Activated CD4-positive, alpha-beta T cell treated with anti-CD3 and anti-CD28 coated beads, Interleukin-2, amount 50 U/mL, for 1 hour (primary cell): ENCODE measurements around the gene CCDC124.
"Not testable (repeated sequence)": the region's sequence is repeated elsewhere in the genome, so short reads cannot be mapped to it uniquely, and the experiment has no call there.

Source experiments
- DNase-seq: peaks from one replicate; pipeline ENCODE4 v3.0.0-alpha.2; 2020

The CCDC124 gene, protein sequence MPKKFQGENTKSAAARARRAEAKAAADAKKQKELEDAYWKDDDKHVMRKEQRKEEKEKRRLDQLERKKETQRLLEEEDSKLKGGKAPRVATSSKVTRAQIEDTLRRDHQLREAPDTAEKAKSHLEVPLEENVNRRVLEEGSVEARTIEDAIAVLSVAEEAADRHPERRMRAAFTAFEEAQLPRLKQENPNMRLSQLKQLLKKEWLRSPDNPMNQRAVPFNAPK

DNA sequence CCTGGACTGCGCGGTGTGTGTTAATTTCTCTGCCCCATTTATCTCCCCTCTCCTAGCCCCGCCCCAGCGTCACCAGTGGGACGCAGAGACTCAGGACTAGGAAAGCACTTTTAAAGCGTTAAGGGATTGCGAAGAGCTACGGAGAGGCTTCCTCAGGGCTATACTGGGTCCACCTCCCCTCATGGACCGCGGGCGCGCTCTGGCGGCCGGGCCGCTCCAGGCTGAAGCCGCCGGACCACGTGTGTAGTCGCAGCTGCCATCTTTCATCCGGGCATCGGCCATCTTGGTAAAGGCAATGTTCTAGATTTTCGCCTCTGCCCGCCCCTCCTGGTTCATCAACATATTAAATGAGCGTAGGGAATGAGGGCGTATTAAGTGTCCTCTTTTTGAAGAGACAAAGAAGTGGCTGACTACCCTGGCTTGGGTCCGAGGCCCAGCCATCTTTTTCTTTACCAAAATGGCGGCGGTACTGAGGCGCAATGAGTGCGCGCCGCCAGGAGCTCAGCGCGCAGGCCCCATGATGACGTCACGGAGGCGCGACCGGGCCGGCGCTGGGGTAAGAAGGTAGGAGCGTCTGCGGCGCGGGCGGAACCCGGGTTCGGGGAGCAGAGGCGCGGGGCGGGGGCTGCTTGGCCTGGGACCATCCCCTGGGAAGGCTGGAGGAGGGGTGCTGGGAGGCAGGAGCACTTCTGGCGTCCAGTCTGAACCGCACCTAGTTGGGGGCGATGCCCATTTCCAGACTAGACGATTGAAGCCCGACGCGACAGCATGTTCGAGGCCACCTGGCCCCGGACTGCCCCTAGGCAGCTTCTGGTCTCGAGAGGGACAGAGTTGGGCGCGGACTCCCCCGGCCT lies at the start of gene CCDC124:
TSS of gene CCDC124 (plus strand) at position 531 of the 854 bp plus-strand sequence. CDS start 3,406 bp downstream, outside the sequence.
- peak; percentile 91 for DNase-seq

DNA sequence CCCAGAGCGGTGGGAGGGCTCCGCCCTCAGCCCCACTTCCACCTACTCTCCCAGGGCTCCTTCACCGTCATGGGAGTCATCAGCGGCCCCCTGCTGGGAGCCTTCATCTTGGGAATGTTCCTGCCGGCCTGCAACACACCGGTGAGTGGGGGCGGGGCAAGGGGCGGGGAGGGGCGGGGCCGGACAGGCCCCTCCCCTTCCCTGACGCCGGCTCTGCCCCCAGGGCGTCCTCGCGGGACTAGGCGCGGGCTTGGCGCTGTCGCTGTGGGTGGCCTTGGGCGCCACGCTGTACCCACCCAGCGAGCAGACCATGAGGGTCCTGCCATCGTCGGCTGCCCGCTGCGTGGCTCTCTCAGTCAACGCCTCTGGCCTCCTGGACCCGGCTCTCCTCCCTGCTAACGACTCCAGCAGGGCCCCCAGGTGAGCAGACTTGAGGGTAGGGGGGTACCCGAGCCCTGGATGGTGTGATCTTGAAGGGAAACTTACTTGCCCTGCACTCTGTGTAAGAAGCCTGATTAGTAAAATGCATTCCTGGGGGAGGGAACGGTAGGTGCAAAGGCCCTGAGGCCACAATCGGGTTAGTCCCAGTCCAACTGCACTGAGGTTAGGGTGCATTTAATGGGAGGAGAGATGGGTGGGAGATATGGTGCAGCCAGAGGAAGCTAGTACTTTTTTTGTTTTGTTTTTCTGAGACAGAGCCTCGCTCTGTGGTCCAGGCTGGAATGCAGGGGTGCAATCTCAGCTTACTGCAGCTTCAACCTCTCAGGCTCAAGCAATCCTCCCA lies 49.0 kb upstream of the CCDC124 start:
- no peak for DNase-seq

DNA sequence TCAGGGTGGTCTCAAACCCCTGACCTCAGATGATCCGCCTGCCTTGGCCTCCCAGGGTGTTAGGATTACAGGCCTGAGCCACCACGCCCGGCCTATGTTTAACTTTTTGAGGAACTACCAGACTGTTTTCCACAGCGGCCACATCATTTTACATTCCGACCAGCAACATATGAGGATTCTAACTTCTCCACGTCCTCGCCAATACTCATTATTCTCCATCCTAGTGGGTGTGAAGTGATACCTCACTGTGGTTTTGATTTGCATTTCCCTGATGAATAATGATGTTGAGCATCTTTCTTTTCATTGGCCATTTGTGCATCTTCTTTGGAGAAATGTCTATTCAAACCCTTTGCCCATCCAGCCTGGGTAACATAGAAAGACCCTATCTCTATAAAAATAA lies 46.3 kb upstream of the CCDC124 start:
- DNase-seq = no peak

DNA sequence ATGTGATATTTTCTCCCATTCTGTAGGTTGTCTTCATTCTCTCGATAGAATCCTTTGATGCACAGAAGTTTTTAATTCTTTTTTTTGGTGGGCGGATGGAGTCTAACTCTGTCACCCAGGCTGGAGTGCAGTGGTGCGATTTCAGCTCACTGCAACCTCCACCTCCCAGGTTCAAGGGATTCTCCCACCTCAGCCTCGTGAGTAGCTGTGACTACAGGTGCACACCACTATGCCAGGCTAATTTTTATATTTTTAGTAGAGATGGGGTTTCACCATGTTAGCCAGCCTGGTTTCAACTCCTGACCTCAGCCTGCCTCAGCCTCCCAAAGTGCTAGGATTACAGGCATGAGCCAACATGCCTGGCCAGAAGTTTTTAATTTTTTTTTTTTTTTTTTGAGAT lies 45.6 kb upstream of the CCDC124 start:
- not testable (repeated sequence) for DNase-seq

DNA sequence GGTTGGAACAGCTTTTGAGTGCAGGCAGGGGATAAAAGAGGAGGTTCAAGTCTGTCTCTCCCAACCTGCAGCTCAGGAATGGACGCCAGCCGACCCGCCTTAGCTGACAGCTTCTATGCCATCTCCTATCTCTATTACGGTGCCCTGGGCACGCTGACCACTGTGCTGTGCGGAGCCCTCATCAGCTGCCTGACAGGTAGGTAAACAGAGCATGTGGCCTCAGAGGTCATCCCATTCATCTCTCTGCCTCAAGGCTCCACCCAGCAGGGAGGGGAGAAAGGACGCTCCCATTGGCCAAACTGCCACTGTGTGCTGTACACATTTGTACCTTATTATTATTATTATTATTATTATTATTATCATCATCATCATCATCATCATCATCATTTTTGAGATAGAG lies 44.6 kb upstream of the CCDC124 start:
- DNase-seq = no peak

DNA sequence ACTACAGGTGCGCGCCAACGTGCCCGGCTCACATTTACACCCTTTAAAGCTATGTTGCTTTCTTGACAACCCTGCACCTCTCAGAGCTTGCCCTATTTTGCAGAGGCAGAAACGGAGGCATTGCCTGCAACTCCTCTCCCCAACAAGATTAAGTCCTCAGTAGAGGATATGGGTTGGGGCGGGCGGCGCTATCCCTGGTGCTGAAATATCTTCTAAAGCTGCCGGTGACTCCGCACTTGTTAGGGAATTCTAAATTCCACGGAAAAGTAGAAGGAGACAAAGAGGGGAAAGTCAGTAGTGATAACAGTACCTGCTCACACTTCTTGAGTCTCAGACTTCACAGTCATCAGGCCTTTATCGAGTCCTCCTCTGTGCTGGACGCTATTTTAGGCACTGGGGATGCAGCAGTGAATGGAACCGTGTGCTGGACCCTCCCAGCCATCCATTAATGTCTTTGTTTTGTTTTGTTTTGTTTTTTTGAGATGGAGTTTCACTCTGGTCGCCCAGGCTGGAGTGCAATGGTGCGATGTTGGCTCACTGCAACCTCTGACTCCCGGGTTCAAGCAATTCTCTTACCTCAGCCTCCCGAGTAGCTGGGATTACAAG lies 43.1 kb upstream of the CCDC124 start:
- no peak for DNase-seq

DNA sequence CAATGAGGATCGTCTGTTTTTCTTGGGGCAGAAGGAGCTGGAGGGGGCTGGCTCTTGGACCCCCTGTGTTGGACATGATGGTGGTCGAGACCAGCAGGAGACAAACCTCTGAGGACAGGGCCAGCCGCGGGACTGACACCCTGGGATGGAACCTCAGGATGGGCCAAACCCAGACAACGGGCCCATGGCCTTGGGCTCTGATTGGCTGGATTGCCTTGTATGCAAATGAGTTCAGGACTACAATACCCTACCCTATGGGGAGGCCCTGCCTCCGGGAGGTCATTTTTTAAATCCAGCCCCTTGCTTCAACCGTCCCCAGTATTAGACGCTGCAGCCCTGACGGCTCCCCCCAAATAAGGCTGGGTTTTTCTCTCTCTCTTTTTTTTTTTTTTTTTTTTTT lies 39.0 kb upstream of the CCDC124 start:
- no peak for DNase-seq

DNA sequence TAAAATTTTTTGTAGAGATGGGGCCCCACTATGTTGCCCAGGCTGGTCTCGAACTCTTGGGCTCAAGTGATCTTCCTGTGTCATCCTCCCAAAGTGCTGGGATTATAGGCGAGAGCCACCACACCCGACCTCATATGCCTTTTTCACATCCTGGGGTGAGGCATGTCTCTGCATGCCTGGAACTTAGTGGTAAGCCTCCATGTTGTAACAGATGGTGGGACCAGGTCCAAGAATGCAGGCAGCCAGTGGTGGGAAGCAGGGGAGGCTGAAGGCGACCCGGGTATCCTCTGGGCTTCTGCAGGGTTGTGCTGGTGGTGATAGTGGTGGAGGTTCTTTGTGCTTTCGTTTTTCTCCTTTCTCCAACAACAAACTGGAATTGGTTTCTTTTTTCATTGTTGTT lies 30.1 kb upstream of the CCDC124 start:
- no peak for DNase-seq

DNA sequence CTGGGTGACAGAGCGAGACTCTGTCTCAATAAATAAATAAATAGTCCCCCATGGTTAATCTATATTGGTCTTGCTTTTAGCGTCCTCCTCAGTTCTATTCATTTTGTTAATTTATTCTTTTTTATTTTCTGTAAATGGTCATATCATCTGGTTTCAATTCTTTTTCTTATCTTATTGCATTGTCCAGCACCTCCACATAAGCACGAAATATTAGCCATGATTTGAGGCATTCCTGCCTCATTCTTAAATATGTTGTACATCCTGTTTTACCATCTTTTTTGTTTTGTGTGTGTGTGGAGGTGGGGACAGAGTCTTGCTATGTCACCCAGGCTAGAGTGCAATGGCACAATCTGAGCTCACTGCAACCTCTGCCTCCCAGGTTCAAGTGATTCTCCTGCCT lies 24.6 kb upstream of the CCDC124 start:
- DNase-seq = no peak

DNA sequence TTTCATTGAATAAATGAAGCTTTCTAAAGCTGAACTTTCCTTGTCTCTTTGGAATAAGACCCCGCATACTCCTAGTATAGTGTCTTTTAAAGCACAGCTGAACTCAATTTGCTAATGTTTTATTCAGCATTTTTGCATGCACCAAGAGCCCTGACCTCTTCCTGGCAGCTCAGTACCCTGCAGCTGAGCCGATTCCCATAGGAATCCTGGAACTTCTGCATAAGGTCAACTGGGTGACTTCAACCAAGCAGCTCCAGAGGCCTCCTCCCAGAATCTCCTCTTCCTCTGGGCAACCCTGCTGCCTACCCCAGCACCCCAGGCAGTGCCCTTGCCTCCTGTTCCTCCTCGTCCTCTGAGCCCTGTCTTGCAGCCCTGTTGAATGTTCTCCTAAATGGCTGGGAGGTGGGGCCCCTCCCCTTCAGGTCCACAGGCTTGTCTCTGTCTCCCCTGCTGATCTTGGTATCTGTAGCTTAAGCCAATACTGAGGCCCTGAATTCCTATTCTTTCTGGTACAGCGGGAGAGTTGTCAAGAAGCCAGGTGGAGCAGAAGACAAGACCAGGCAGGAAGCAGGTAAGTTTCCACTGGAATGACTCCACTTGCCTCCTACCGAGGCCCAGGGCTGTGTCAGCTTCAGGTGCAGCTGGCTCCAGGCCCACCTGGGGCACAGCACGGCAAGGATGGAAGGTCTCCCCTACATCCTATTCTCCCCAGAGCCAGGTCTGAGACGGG lies 23.6 kb upstream of the CCDC124 start:
- DNase-seq = no peak

DNA sequence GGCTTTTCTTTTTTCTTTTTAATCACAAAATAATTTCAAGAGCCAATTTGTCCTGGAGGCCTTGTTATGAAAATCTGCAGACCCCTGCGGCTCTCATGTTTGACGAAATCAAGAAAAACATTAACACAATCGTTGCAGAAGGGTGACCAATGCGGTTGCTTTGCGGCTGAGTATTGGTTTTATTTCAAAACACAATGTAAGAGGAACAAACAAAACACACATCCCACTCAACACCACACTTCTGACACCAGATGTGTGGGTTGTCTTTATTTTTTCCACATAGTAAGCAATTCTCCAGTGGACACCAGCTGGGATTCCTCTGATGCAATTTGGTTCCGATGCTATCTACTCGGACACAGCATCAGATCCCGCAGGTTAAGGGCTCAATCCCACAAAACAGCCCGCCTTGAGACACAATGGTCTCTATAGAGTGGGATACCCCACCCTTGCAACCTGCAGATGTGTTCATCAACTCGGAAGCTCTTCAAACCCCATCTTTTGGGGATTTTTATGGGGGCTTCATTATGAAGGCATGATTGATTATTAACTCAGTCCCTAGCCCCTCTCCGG lies 21.9 kb upstream of the CCDC124 start:
- DNase-seq = no peak

DNA sequence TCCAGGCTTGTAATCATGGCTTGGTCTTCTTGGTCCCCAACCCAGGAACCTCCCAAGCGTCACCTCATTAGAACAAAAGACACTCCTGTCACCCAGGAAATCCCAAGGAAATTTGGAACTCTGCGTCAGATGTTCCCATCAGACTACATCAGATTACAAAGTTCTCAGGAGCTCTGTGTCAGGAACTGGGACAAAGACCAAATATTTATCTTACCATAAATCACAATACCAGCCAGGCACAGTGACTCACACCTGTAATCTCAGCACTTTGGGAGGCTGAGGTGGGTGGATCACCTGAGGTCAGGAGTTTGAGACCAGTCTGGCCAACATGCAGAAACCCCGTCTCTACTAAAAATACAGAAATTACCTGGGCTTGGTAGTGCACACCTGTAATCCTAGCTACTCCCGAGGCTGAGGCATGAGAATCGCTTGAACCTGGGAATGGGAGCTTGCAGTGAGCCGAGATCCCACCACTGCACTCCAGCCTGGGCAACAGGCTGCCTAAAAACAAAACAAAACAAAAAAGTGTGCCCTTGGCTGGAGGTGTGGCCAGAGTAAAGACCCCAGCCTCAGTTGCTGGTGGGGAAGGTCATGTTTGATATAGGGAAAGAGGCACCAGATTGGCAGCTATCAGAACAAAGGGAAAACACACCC lies 16.7 kb upstream of the CCDC124 start:
- no peak for DNase-seq

DNA sequence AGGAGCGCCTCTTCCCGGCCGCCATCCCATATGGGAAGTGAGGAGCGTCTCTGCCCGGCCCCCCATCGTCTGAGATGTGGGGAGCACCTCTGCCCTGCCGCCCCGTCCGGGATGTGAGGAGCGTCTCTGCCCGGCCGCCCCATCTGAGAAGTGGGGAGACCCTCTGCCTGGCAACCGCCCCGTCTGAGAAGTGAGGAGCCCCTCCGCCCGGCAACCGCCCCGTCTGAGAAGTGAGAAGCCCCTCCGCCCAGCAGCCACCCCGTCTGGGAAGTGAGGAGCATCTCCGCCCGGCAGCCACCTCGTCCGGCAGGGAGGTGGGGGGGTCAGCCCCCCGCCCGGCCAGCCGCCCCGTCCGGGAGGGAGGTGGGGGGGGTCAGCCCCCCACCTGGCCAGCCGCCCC lies 14.7 kb upstream of the CCDC124 start:
- not testable (repeated sequence) for DNase-seq

DNA sequence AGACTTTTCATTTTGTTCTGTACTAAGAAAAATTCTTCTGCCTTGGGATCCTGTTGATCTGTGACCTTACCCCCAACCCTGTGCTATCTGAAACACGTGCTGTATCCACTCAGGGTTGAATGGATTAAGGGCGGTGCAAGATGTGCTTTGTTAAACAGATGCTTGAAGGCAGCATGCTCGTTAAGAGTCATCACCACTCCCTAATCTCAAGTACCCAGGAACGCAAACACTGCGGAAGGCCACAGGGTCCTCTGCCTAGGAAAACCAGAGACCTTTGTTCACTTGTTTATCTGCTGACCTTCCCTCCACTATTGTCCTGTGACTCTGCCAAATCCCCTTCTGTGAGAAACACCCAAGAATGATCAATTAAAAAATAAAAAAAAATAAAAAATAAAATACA lies 13.7 kb upstream of the CCDC124 start:
- DNase-seq = not testable (repeated sequence)

DNA sequence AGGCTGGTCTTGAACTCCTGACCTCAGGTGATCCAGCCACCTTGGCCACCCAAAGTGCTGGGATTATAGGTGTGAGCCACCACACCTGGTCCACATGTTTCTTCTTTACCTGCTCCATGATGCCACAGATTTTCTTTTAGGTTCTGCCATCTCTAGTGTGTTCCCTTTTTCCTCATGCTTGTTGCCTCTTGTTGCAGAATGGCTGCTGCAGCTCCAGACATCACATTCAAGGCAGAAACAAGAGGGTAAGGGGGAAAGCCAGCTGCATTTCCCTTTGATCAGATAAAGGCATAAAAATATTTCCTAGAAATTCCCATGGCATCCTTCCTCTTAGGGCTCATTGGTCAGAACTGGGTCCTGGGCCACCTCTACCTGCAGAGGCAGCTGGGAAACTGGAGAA lies 12.3 kb upstream of the CCDC124 start:
- DNase-seq = no peak

DNA sequence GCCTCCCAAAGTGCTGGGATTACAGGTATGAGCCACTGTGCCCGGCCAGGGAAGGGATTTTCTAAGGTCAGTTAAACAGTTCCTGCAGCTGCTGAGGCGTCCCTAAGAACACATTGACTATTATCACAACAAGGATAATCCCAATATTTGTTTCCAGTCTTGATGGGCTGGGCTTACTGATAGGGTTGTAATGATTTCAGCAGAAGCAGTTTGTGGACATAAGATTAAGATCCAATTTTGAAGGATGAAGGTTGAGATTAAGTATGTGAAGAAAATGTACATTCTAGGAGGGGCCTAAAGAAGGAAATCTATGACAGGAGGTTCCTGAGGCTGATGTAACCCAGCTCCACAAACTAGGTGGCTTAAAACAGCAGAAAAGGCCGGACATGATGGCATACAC lies 10.7 kb upstream of the CCDC124 start:
- DNase-seq = no peak

DNA sequence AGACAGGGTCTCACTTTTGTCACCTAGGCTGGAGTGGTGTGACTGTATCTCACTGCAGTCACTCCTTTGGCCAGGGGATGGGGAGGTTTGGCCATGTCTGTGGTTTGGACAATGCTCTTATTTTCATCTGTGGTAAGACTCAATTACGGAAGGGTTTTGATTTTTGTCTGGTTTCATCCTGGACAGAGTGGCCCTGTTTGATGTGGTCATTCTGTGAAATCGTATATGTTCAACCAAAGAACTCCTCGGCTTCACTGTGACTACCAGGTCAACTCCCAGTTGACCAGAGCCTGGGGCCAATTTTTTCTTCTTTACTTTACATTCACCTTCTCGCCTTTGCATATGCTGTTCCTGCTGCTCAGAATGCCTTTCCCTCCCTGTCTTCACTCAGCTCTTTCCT lies 6.8 kb upstream of the CCDC124 start:
- no peak for DNase-seq

DNA sequence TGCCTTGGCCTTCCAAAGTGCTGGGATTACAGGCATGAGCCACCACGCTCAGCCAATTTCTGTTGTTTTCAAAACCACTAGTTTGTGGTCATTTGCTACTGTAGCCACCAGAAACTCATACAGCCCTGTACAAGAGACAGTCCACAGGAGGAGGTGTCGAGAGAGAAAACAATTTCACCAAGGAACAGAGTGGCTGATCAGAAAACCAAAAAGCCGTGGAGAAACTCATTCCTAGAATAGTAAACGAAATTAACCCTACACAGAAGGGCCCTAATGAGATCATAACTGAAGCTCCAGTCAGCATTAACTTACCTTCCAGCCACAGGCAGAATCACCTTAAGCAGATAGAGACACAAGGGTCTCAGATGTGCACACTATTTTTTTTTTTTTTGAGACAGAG lies 3.8 kb upstream of the CCDC124 start:
- no peak for DNase-seq

DNA sequence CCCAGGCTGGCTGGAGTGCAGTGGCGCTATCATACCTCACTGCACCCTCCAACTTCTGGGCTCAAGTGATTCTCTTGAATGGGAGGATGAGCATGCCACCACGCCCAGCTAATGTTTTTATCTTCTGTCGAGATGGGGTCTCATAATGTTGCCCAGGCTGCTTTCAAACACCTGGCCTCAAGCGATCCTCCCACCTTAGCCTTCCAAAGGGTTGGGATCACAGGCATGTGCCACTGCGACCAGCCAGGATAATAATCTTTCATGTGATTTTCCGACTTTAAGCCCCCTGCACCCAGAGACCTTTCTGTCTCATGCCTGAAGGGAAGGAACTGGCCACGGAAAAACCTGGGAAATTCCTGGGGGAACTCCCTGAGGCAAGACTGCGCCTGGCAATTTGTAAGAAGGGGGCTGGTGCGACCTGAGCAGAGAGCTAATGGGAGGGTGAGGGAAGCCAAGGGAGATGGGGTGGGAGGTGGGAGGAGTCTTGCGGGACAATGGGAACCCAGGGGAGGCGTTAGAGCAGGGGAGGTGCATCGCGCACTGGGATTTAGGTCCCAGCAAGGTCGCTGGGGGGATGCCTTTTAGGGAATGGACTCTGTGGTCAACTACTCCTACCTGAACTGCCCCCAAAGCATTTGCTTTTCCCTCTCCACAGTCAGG lies 1.2 kb upstream of the CCDC124 start:
- DNase-seq = no peak

DNA sequence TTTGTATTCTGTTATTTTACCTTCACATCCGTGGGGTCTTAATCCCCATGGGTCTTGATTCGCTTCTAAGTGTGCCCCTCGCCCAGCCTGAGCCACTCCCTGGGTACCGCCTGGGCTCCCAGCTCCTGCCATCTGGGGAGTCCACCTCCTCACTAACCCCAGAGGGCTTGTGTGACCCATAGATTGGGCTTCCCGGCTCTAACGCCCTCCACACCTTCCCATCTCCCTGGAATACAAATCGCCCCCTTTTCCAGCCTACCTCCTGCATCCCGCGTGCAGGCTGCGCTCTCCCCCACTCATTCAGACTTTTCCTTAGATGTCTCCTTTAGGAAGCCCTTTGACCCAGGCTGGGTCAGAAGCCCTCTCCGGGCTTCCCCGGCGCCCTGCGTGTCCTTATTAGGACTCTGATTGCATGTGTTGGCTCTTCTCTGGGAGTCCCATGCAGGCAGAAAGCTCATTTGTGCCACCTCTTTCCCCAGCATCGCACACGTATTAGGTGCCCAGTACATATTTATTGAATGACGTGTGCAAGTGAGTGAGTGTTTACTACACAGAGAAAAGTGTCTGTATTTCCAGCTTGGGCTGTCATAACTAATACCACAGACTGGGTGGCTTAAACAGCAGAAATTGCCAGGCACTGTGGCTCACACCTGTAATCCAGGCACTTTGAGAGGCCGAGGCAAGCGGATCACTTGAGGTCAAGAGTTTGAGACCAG lies 757 bp downstream of the CCDC124 start:
- DNase-seq = no peak
